ENCODE results near the gene FAM169A. TPM values are rescaled to one million over a fixed set of nuclear protein-coding genes. Genes with fewer than 3 reads are reported as not detected.

FAM169A gene
- total and polyA plus RNA-seq, 10 of the 15 experiments (the other 5 are each of a cell fraction or from before 2014, with no cell fraction given) = 0.37 to 15.4 (median 4.7) TPM

- TF ChIP-seq SKIL (IDR thresholded peaks at IDR 0.05; ENCODE audit: low read depth, poor library complexity, severe bottlenecking) (no peak), SMAD1 (IDR thresholded peaks at IDR 0.05; ENCODE audit: low read depth, partially characterized antibody) (no peak), EGR1 (IDR thresholded peaks at IDR 0.05; ENCODE audit: borderline replicate concordance in 1 of 2, low read depth in 2 of 2, low read length in 2 of 2) (no peak), NR2F1 (conservative IDR thresholded peaks at IDR 0.05) (no peak), POLR2AphosphoS2 (IDR thresholded peaks at IDR 0.05; ENCODE audit: low read depth, low read length) (no peak), E4F1 (IDR thresholded peaks at IDR 0.05; ENCODE audit: borderline replicate concordance, partially characterized antibody) (no peak), RB1 (IDR thresholded peaks at IDR 0.05; ENCODE audit: borderline replicate concordance) (no peak), POLR2AphosphoS5 (IDR thresholded peaks at IDR 0.05; ENCODE audit: low read length) (no peak), SIX5 (IDR thresholded peaks at IDR 0.05; ENCODE audit: low read depth, low read length, severe bottlenecking) (no peak), CBX5 (IDR thresholded peaks at IDR 0.05; ENCODE audit: low read depth) (no peak), RBBP5 (conservative IDR thresholded peaks at IDR 0.05) (no peak)
These were observed 49.3 kb downstream of the FAM169A start (continued) for GRCh38 chr5:74816875-74817274.
